Inflammatory macrophage treated with lipopolysaccharide for 1 hour (primary cell): ENCODE results near the gene RBBP4.

Experiments
- DNase-seq, 2 donors: peaks; one replicate each; pipeline ENCODE4 v3.0.0-alpha.2; 2020 to 2022

The RBBP4 gene

GRCh38 chr1:32724678-32725614 is 73.9 kb downstream of the RBBP4 start:
- peak; percentile 55 to 82 for DNase-seq

GRCh38 chr1:32725615-32725982 is 74.6 kb downstream of the RBBP4 start:
- peak; percentile 47 to 84 for DNase-seq

GRCh38 chr1:32727876-32728275 is 76.9 kb downstream of the RBBP4 start:
- no peak for DNase-seq

- no peak for DNase-seq
Measured at GRCh38 chr1:32728413-32729077, 77.5 kb downstream of the RBBP4 start.

GRCh38 chr1:32729254-32730046 is 78.4 kb downstream of the RBBP4 start:
- no peak for DNase-seq

- no peak for DNase-seq
Measured at GRCh38 chr1:32733582-32734321, 82.7 kb downstream of the RBBP4 start.
